Ovary (tissue), 9 donors: ENCODE data around the gene RANBP17. TPM values are rescaled to one million over a fixed set of nuclear protein-coding genes. Genes with fewer than 3 reads are reported as not detected.

ENCODE experiments used
- DNase-seq, 5 donors: peaks; one replicate each; pipeline ENCODE4 v3.0.0-alpha.2; 2019 to 2020
- H3K27ac ChIP-seq, 2 donors: fragments of 200-600 bp; one replicate each; pipeline versions ENCODE4 v1.5.1 to v1.8.0; 2019 to 2022
- H3K27me3 ChIP-seq: fragments of 200-600 bp; one replicate; pipeline ENCODE4 v1.8.0; 2022
- H3K36me3 ChIP-seq: fragments of 200-600 bp; sonication (generic); one replicate; pipeline ENCODE4 v1.5.1; 2019
- H3K4me1 ChIP-seq: one replicate; pipeline ENCODE4 v1.8.1; 2013; ENCODE audit warnings: mild to moderate bottlenecking, moderate library complexity; ENCODE audit not compliant: insufficient read depth
- H3K4me3 ChIP-seq: fragments of 200-600 bp; sonication (generic); one replicate; pipeline ENCODE4 v1.5.1; 2017
- H3K9me3 ChIP-seq, 2 donors: fragments of 200-600 bp in 1 of 2; sonication (generic) in 1 of 2; one replicate each; pipeline versions ENCODE4 v1.5.1 to v1.8.1; 2013 to 2019; ENCODE audit warnings: mild to moderate bottlenecking in 1 of 2, moderate library complexity in 1 of 2
- CTCF ChIP-seq, 3 donors: fragments of 450-650 bp in 2 of 3; fragments of 200-600 bp in 1 of 3; IDR thresholded peaks; one replicate each; pipeline versions ENCODE4 v1.5.1 to v1.8.0; 2016 to 2022; ENCODE audit warnings: antibody characterized with exemption in 3 of 3, mild to moderate bottlenecking in 1 of 3
- EP300 ChIP-seq: sonication (generic); formaldehyde crosslinking; IDR thresholded peaks from one replicate; pipeline ENCODE4 v1.6.1; 2017; ENCODE audit warnings: antibody characterized with exemption
- POLR2A ChIP-seq: fragments of 450-650 bp; IDR thresholded peaks from one replicate; pipeline ENCODE4 v1.6.1; 2017; ENCODE audit warnings: antibody characterized with exemption, mild to moderate bottlenecking, moderate library complexity
- WGBS, 3 donors: extraction: QIAGEN DNeasy Blood & Tissue Kit in 1 of 3; methylation state at CpG; one replicate each; pipeline versions ENCODE4 v1.1.5 to v1.1.7; 2013 to 2017; 5-methylcytosine and 5-hydroxymethylcytosine counted together
- intact Hi-C, 4 donors: fragments of 100-400 bp; cut with DNase I; formaldehyde crosslinking; loops; one replicate each; pipeline versions ENCODE4 v1.11.0 to v1.15.1; 2022 to 2023
- polyA plus RNA-seq, 2 donors: library from polyadenylated mRNA; stranded (reverse); fragments of 200-250 nt in 1 of 2; fragments of 350-450 nt in 1 of 2; fragmentation: Illumina TruSeq in 1 of 2; extraction: RNeasy Lipid Tissue Mini Kit (QIAGEN cat#74804) in 1 of 2; gene quantifications; one replicate each; pipeline ENCODE4 v1.2.3, GENCODE V29; 2013 to 2014
- total RNA-seq, 7 donors: library from RNA; depleted of rRNA in 2 of 7; stranded (reverse); fragments of >200 nt in 2 of 7; fragmentation: NEBNext Ultra II Directional in 3 of 7; extraction: Animal tissue kit (Norgen Biotek cat#: 25700) in 3 of 7; gene quantifications; one replicate each; pipeline versions ENCODE4 v1.1.0 to v1.2.4, GENCODE V29; 2016 to 2023
- donor health status: DM: no; HTN: no; CAD: no; lungs with moderate emphysema.
- donor health status: DM: no; HTN: no; CAD: no.
- donor health status: Bipolar disorder and iron deficiency.
- donor health status: DM: yes; HTN: yes; CAD: no.
- donor health status: DM: no; HTN: no; CAD: no.
- donor health status: DM: yes; HTN: yes; CAD: no.

Gene RANBP17
- total and polyA plus RNA-seq, 9 donors = 1.3 to 16.1 (median 8.5) TPM

- H3K9me3 ChIP-seq = no peaks in the 10 kb centered on the region
- no peak overlapping the region for H3K4me3 ChIP-seq
- intact Hi-C loops = no loop called here
- no peaks in the 10 kb centered on the region for H3K4me1 ChIP-seq
- TF ChIP-seq CTCF (IDR thresholded peaks at IDR 0.05) (no peak), POLR2A (no peak), EP300 (no peak)
- DNase-seq = no peak
- no peaks in the 10 kb centered on the region for H3K27me3 ChIP-seq
- WGBS, 3 donors = 77 to 89% (median 78%) methylated on average over 4 of the region's 4 CpGs
- H3K27ac ChIP-seq = no peak overlapping the region
- no peaks in the 10 kb centered on the region for H3K36me3 ChIP-seq
Observed at GRCh38 chr5:171107669-171108068, 245.9 kb downstream of the RANBP17 start.

GRCh38 chr5:171115519-171115918 is 253.7 kb downstream of the RANBP17 start:
- TF ChIP-seq CTCF (IDR thresholded peaks at IDR 0.05) (no peak), POLR2A (no peak), EP300 (no peak)
- Histone ChIP-seq H3K27ac (no peak overlapping the region), H3K36me3 (no peaks in the 10 kb centered on the region), H3K4me1 (no peaks in the 10 kb centered on the region), H3K9me3 (no peaks in the 10 kb centered on the region), H3K27me3 (no peaks in the 10 kb centered on the region), H3K4me3 (no peak overlapping the region)
- intact Hi-C loops = no loop called here
- no peak for DNase-seq
- 88 to 90% (median 89%) methylated on average over 5 of the region's 5 CpGs for WGBS, 3 donors

- intact Hi-C loops = no loop called here
- no peak for TF ChIP-seq POLR2A
- TF ChIP-seq EP300 = no peak
- no peak for TF ChIP-seq CTCF (IDR thresholded peaks at IDR 0.05)
- DNase-seq = no peak
- WGBS, 3 donors = 81 to 90% (median 89%) methylated on average over 2 of the region's 2 CpGs
- H3K27me3 ChIP-seq = no peaks in the 10 kb centered on the region
- H3K4me1 ChIP-seq = no peaks in the 10 kb centered on the region
- H3K36me3 ChIP-seq = no peaks in the 10 kb centered on the region
- H3K27ac ChIP-seq = no peak overlapping the region
- no peak overlapping the region for H3K4me3 ChIP-seq
- no peaks in the 10 kb centered on the region for H3K9me3 ChIP-seq
Observed at GRCh38 chr5:171116719-171117118, 254.9 kb downstream of the RANBP17 start.

GRCh38 chr5:171120986-171121622 is 259.3 kb downstream of the RANBP17 start:
- 90 to 92% (median 92%) methylated on average over 15 of the region's 15 CpGs for WGBS, 3 donors

More at GRCh38 chr5:171120986-171121622, 259.3 kb downstream of the RANBP17 start:
- Histone ChIP-seq H3K4me1 (no peaks in the 10 kb centered on the region), H3K27me3 (no peaks in the 10 kb centered on the region), H3K9me3 (no peaks in the 10 kb centered on the region), H3K27ac (no peak overlapping the region), H3K4me3 (no peak overlapping the region), H3K36me3 (no peaks in the 10 kb centered on the region)
- no peak for DNase-seq
- TF ChIP-seq EP300 (no peak), POLR2A (no peak), CTCF (IDR thresholded peaks at IDR 0.05) (no peak)
- intact Hi-C loops = no loop called here
